ENCODE measurements around the gene ZNF385B.

- TF ChIP-seq POLR2A (IDR thresholded peaks at IDR 0.05): no peak
- TF ChIP-seq, protein P1, sequence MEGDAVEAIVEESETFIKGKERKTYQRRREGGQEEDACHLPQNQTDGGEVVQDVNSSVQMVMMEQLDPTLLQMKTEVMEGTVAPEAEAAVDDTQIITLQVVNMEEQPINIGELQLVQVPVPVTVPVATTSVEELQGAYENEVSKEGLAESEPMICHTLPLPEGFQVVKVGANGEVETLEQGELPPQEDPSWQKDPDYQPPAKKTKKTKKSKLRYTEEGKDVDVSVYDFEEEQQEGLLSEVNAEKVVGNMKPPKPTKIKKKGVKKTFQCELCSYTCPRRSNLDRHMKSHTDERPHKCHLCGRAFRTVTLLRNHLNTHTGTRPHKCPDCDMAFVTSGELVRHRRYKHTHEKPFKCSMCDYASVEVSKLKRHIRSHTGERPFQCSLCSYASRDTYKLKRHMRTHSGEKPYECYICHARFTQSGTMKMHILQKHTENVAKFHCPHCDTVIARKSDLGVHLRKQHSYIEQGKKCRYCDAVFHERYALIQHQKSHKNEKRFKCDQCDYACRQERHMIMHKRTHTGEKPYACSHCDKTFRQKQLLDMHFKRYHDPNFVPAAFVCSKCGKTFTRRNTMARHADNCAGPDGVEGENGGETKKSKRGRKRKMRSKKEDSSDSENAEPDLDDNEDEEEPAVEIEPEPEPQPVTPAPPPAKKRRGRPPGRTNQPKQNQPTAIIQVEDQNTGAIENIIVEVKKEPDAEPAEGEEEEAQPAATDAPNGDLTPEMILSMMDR (IDR thresholded peaks at IDR 0.05): no peak
Observed at GRCh38 chr2:179626261-179626660, 235.2 kb downstream of the ZNF385B start.

All from uterus (tissue), 2 donors.